ENCODE measurements around the gene CDH3.

DNA sequence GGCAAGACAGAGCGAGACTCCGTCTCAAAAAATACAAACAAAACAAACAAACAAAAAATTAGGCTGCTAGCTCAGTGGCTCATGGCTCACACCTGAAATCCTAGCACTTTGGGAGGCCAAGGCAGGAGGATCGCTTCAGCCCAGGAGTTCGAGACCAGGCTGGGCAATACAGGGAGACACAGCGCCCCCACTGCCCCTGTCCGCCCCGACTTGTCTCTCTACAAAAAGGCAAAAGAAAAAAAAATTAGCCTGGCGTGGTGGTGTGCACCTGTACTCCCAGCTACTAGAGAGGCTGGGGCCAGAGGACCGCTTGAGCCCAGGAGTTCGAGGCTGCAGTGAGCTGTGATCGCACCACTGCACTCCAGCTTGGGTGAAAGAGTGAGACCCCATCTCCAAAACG is 91.5 kb downstream of the CDH3 start:
- TF ChIP-seq, protein P1, sequence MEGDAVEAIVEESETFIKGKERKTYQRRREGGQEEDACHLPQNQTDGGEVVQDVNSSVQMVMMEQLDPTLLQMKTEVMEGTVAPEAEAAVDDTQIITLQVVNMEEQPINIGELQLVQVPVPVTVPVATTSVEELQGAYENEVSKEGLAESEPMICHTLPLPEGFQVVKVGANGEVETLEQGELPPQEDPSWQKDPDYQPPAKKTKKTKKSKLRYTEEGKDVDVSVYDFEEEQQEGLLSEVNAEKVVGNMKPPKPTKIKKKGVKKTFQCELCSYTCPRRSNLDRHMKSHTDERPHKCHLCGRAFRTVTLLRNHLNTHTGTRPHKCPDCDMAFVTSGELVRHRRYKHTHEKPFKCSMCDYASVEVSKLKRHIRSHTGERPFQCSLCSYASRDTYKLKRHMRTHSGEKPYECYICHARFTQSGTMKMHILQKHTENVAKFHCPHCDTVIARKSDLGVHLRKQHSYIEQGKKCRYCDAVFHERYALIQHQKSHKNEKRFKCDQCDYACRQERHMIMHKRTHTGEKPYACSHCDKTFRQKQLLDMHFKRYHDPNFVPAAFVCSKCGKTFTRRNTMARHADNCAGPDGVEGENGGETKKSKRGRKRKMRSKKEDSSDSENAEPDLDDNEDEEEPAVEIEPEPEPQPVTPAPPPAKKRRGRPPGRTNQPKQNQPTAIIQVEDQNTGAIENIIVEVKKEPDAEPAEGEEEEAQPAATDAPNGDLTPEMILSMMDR (IDR thresholded peaks at IDR 0.05; ENCODE audit: low read depth, low read length, poor library complexity, severe bottlenecking): no peak
- TF ChIP-seq EZH2phosphoT487 (IDR thresholded peaks at IDR 0.05; ENCODE audit: borderline replicate concordance, low read length): no peak

Data from DOHH2 (cell line).